Keratinocyte (primary cell): ENCODE measurements around the gene GRM4. TPM values are rescaled to one million over a fixed set of nuclear protein-coding genes. Genes with fewer than 3 reads are reported as not detected.

Experiments
- DNase-seq: peaks from one replicate; pipeline ENCODE4 v3.0.0-alpha.2; 2011; ENCODE audit warnings: low read depth, missing footprints, low spot score
- FAIRE-seq: peaks from 2 replicates; lab custom pipeline; 2011; peaks lifted over from hg19 to GRCh38; lab: Jason Lieb, UNC
- H2AFZ ChIP-seq: 2 replicates; pipeline ENCODE4 v1.6.0; 2012; ENCODE audit warnings: low read length, control low read depth, inconsistent platforms; ENCODE audit not compliant: control insufficient read depth
- H3K27ac ChIP-seq: 2 replicates; pipeline ENCODE4 v1.5.1; 2011; ENCODE audit warnings: low read length; ENCODE audit not compliant: control insufficient read depth, insufficient read depth
- H3K27me3 ChIP-seq: 3 replicates; pipeline ENCODE4 v1.6.0; 2011; ENCODE audit warnings: low read length; ENCODE audit not compliant: control insufficient read depth, insufficient read depth; ENCODE audit errors: extremely low read depth
- H3K36me3 ChIP-seq, 2 experiments: 2 replicates in 1 of 2; 3 replicates in 1 of 2; pipeline ENCODE4 v1.5.1; 2011; ENCODE audit warnings: low read length in 2 of 2, mild to moderate bottlenecking in 1 of 2; ENCODE audit not compliant: control insufficient read depth in 2 of 2, insufficient read depth in 2 of 2; ENCODE audit errors: extremely low read depth in 1 of 2
- H3K4me1 ChIP-seq: 3 replicates; pipeline ENCODE4 v1.5.1; 2011; ENCODE audit warnings: low read length; ENCODE audit not compliant: control insufficient read depth, insufficient read depth; ENCODE audit errors: extremely low read depth
- H3K4me2 ChIP-seq: 3 replicates; pipeline ENCODE4 v1.6.0; 2011; ENCODE audit warnings: low read depth, low read length; ENCODE audit not compliant: control insufficient read depth, insufficient read depth; ENCODE audit errors: extremely low read depth
- H3K4me3 ChIP-seq, 3 experiments: fragments of 200-600 bp in 1 of 3; sonication (generic) in 1 of 3; 2 replicates in 2 of 3; 3 replicates in 1 of 3; pipeline ENCODE4 v1.5.1; 2011 to 2016; ENCODE audit warnings: low read length in 3 of 3, mild to moderate bottlenecking in 3 of 3, control low read depth in 2 of 3, inconsistent platforms in 1 of 3, low read depth in 1 of 3, mixed read lengths in 1 of 3, mixed run types in 1 of 3, moderate library complexity in 1 of 3; ENCODE audit not compliant: control insufficient read depth in 2 of 3, insufficient read depth in 2 of 3; ENCODE audit errors: extremely low read depth in 1 of 3
- H3K79me2 ChIP-seq: 2 replicates; pipeline ENCODE4 v1.6.0; 2012; ENCODE audit warnings: low read length; ENCODE audit not compliant: control insufficient read depth, insufficient read depth
- H3K9ac ChIP-seq: 3 replicates; pipeline ENCODE4 v1.6.0; 2011; ENCODE audit warnings: low read length; ENCODE audit not compliant: control insufficient read depth, insufficient read depth; ENCODE audit errors: extremely low read depth
- H3K9me1 ChIP-seq: 3 replicates; pipeline ENCODE4 v1.6.0; 2011; ENCODE audit warnings: low read length; ENCODE audit not compliant: control insufficient read depth, insufficient read depth; ENCODE audit errors: extremely low read depth
- H3K9me3 ChIP-seq: 2 replicates; pipeline ENCODE4 v1.5.1; 2012; ENCODE audit warnings: low read depth, low read length; ENCODE audit not compliant: control insufficient read depth
- H4K20me1 ChIP-seq: 3 replicates; pipeline ENCODE4 v1.6.0; 2011; ENCODE audit warnings: low read length; ENCODE audit not compliant: control insufficient read depth, insufficient read depth; ENCODE audit errors: extremely low read depth
- CTCF ChIP-seq, 3 experiments: IDR thresholded peaks in 1 of 3; conservative IDR thresholded peaks in 1 of 3; optimal IDR thresholded peaks in 1 of 3; 2 replicates in 2 of 3; 3 replicates in 1 of 3; pipeline versions ENCODE3 to v1.5.1; 2011; ENCODE audit warnings: low read length in 3 of 3, mild to moderate bottlenecking in 3 of 3, moderate library complexity in 2 of 3, control low read depth in 1 of 3, inconsistent platforms in 1 of 3; ENCODE audit not compliant: insufficient read depth in 2 of 3; ENCODE audit errors: extremely low read depth in 1 of 3
- EZH2 ChIP-seq: IDR thresholded peaks from one replicate; pipeline ENCODE4 v1.6.1; 2012; ENCODE audit warnings: inconsistent platforms, mild to moderate bottlenecking, low read length, moderate library complexity
- dilution Hi-C: fragments of 300-500 bp; cut with MboI; formaldehyde crosslinking; loops from one replicate; pipeline ENCODE4 v1.7.0; 2020; ENCODE audit warnings: low sequenced_read_pairs; ENCODE audit not compliant: extremely low pct_ligation_motif_present
- polyA plus RNA-seq, 5 experiments: library from polyadenylated mRNA; depleted of rRNA in 3 of 5; stranded (reverse) in 3 of 5; stranded (forward) in 1 of 5; unstranded in 1 of 5; fragments of >200 nt; gene quantifications; 1 replicate in 1 of 5; 2 replicates in 3 of 5; 3 replicates in 1 of 5; pipeline versions ENCODE4 v1.2.1 to v1.2.3, GENCODE V29; 2011 to 2012; ENCODE audit warnings: missing spikeins in 2 of 5, low read depth in 1 of 5, low replicate concordance in 1 of 5

GRM4 gene
- polyA plus RNA-seq, 1 donor (not counting 4 experiments of a cell fraction or from before 2014, with no cell fraction given): not detected

- Histone ChIP-seq H3K27ac (no peak overlapping the region), H3K79me2 (no peaks in the 10 kb centered on the region), H3K27me3 (peaks cover 18% of the 10 kb centered on the region), H3K4me2 (no peak overlapping the region), H4K20me1 (no peaks in the 10 kb centered on the region), H2AFZ (no peak overlapping the region), H3K9me1 (no peaks in the 10 kb centered on the region), H3K9ac (no peak overlapping the region), H3K4me3 (no peak overlapping the region), H3K4me1 (no peaks in the 10 kb centered on the region), H3K36me3 (no peaks in the 10 kb centered on the region), H3K9me3 (no peaks in the 10 kb centered on the region)
- FAIRE-seq (no peak), DNase-seq (no peak)
- dilution Hi-C loops: no loop called here
- TF ChIP-seq EZH2 (no peak), CTCF (optimal IDR thresholded peaks at IDR 0.05 in 1 of 3, IDR thresholded peaks at IDR 0.05 in 1 of 3, conservative IDR thresholded peaks at IDR 0.05 in 1 of 3; ENCODE audit: extremely low read depth in 1 of 3, insufficient read depth in 2 of 3, low read length in 3 of 3) (no peak)
These were observed 13.3 kb downstream of the GRM4 start for GRCh38 chr6:34132486-34133185.

GRCh38 chr6:34131326-34132290, 14.3 kb downstream of the GRM4 start:
- Histone ChIP-seq H3K9me1 (no peaks in the 10 kb centered on the region), H3K79me2 (no peaks in the 10 kb centered on the region), H3K4me2 (no peak overlapping the region), H3K27me3 (peaks cover 12% of the 10 kb centered on the region), H4K20me1 (no peaks in the 10 kb centered on the region), H3K27ac (no peak overlapping the region), H2AFZ (no peak overlapping the region), H3K4me1 (no peaks in the 10 kb centered on the region), H3K9ac (no peak overlapping the region), H3K36me3 (no peaks in the 10 kb centered on the region), H3K9me3 (no peaks in the 10 kb centered on the region), H3K4me3 (no peak overlapping the region)
- DNase-seq (no peak), FAIRE-seq (no peak)
- TF ChIP-seq EZH2: no peak
- no peak for TF ChIP-seq CTCF (optimal IDR thresholded peaks at IDR 0.05 in 1 of 3, IDR thresholded peaks at IDR 0.05 in 1 of 3, conservative IDR thresholded peaks at IDR 0.05 in 1 of 3; ENCODE audit: extremely low read depth in 1 of 3, insufficient read depth in 2 of 3, low read length in 3 of 3)
- dilution Hi-C loops: no loop called here
